Measurements from ENCODE around the gene PYGO1. TPM values are rescaled to one million over a fixed set of nuclear protein-coding genes. Genes with fewer than 3 reads are reported as not detected.

Gene PYGO1
- total RNA-seq, 1 donor from 2014 or later: 11.1 TPM

Other genes with a start within 250 kb of the PYGO1 start
- 92.0 TPM for gene CCPG1, start 180.0 kb downstream of the PYGO1 start, total RNA-seq
- 2.3 TPM for gene PIERCE2, start 179.8 kb downstream of the PYGO1 start, total RNA-seq
- 2.4 TPM for gene DNAAF4, start 80.1 kb downstream of the PYGO1 start, total RNA-seq
- 8.6 TPM for gene PRTG, start 154.8 kb upstream of the PYGO1 start, total RNA-seq

Measured in upper lobe of right lung (tissue), 1 donor.